NCI-H1417 treated with DMSO at 0.1 percent for 48 hours (cell line): ENCODE measurements around the gene EIF2A.
"Not testable (repeated sequence)": the region's sequence is repeated elsewhere in the genome, so short reads cannot be mapped to it uniquely, and the experiment has no call there.

Experiments used
- DNase-seq: peaks from one replicate; lab custom pipeline; 2025; lab: John Stamatoyannopoulos, UW

Gene EIF2A

GRCh38 chr3:150543531-150543930 lies 3.1 kb upstream of the EIF2A start:
- no peak for DNase-seq

GRCh38 chr3:150544041-150544440 lies 2.5 kb upstream of the EIF2A start:
- DNase-seq: no peak

GRCh38 chr3:150544726-150545125 lies 1.9 kb upstream of the EIF2A start:
- DNase-seq: no peak

- no peak for DNase-seq
These were observed 965 bp upstream of the EIF2A start for GRCh38 chr3:150545419-150546225.

- DNase-seq: no peak
These were observed 606 bp downstream of the EIF2A start for GRCh38 chr3:150547045-150547741.

- no peak for DNase-seq
These were observed 9.4 kb downstream of the EIF2A start for GRCh38 chr3:150555859-150556436.

GRCh38 chr3:150556792-150557191 lies 10.2 kb downstream of the EIF2A start:
- no peak for DNase-seq

- no peak for DNase-seq
These were observed 11.1 kb downstream of the EIF2A start for GRCh38 chr3:150557725-150558124.

GRCh38 chr3:150564243-150564642 lies 17.7 kb downstream of the EIF2A start:
- no peak for DNase-seq

- DNase-seq: no peak
These were observed 20.7 kb downstream of the EIF2A start for GRCh38 chr3:150567328-150567727.

- no peak for DNase-seq
These were observed 31.3 kb downstream of the EIF2A start for GRCh38 chr3:150577855-150578254.

GRCh38 chr3:150581174-150581573 lies 34.6 kb downstream of the EIF2A start:
- no peak for DNase-seq

GRCh38 chr3:150582620-150583019 lies 36.0 kb downstream of the EIF2A start:
- no peak for DNase-seq

- DNase-seq: no peak
These were observed 36.4 kb downstream of the EIF2A start for GRCh38 chr3:150583028-150583427.

- DNase-seq: no peak
These were observed 41.6 kb downstream of the EIF2A start for GRCh38 chr3:150588027-150588830.

GRCh38 chr3:150589759-150590158 lies 43.2 kb downstream of the EIF2A start:
- no peak for DNase-seq

GRCh38 chr3:150594150-150594549 lies 47.6 kb downstream of the EIF2A start:
- no peak for DNase-seq

- DNase-seq: no peak
These were observed 51.1 kb downstream of the EIF2A start for GRCh38 chr3:150597646-150598045.

GRCh38 chr3:150599611-150600297 lies 53.2 kb downstream of the EIF2A start:
- no peak for DNase-seq

- not testable (repeated sequence) for DNase-seq
These were observed 54.3 kb downstream of the EIF2A start for GRCh38 chr3:150600647-150601530.
